Karpas-422 (cell line): ENCODE results near the gene MOGAT2. TPM values are rescaled to one million over a fixed set of nuclear protein-coding genes. Genes with fewer than 3 reads are reported as not detected.

ENCODE experiments used
- DNase-seq: peaks from one replicate; pipeline ENCODE4 v3.0.0-alpha.2; 2015
- H2AFZ ChIP-seq: fragments of 200-600 bp; sonication (generic); 2 replicates; pipeline ENCODE4 v1.6.1; 2014; ENCODE audit warnings: antibody characterized with exemption, low read length, mixed read lengths
- H3K27ac ChIP-seq: fragments of 200-600 bp; sonication (generic); 2 replicates; pipeline ENCODE4 v1.5.1; 2014; ENCODE audit warnings: mild to moderate bottlenecking, low read length, moderate library complexity
- H3K27me3 ChIP-seq: fragments of 200-600 bp; sonication (generic); 2 replicates; pipeline ENCODE4 v1.6.1; 2014; ENCODE audit warnings: low read length, mixed read lengths
- H3K36me3 ChIP-seq: fragments of 200-600 bp; sonication (generic); 2 replicates; pipeline ENCODE4 v1.6.1; 2014; ENCODE audit warnings: low read length, mixed read lengths; ENCODE audit not compliant: insufficient read depth
- H3K4me1 ChIP-seq: fragments of 200-600 bp; sonication (generic); 2 replicates; pipeline ENCODE4 v1.6.1; 2014; ENCODE audit warnings: mild to moderate bottlenecking, low read length, mixed read lengths
- H3K4me2 ChIP-seq: fragments of 200-600 bp; sonication (generic); 2 replicates; pipeline ENCODE4 v1.6.1; 2014; ENCODE audit warnings: low read length, low read depth, mild to moderate bottlenecking; ENCODE audit not compliant: poor library complexity, severe bottlenecking
- H3K4me3 ChIP-seq: fragments of 200-600 bp; sonication (generic); 2 replicates; pipeline ENCODE4 v1.5.1; 2014; ENCODE audit warnings: mild to moderate bottlenecking, antibody characterized with exemption, low read length, mixed read lengths
- H3K79me2 ChIP-seq: fragments of 200-600 bp; sonication (generic); 2 replicates; pipeline ENCODE4 v1.6.1; 2014; ENCODE audit warnings: mild to moderate bottlenecking, low read length, mixed read lengths
- H3K9ac ChIP-seq: fragments of 200-600 bp; sonication (generic); 2 replicates; pipeline ENCODE4 v1.6.0; 2014; ENCODE audit warnings: low read length
- H3K9me2 ChIP-seq: fragments of 200-600 bp; sonication (generic), shearing (Covaris generic); replicated peaks from 2 replicates; pipeline ENCODE4 v1.6.0; 2014; ENCODE audit warnings: mild to moderate bottlenecking, low read length, moderate library complexity; ENCODE audit not compliant: insufficient read depth
- H3K9me3 ChIP-seq: fragments of 300-700, 200-600 bp; sonication (generic); 2 replicates; pipeline ENCODE4 v1.6.1; 2014; ENCODE audit warnings: low read length, mixed read lengths
- H4K20me1 ChIP-seq: fragments of 200-600 bp; sonication (generic); 2 replicates; pipeline ENCODE4 v1.6.1; 2014; ENCODE audit warnings: mild to moderate bottlenecking, antibody characterized with exemption, low read length, low read depth; ENCODE audit not compliant: insufficient read depth
- total RNA-seq: library from RNA; depleted of rRNA; stranded (reverse); fragments of >200 nt; shearing (Covaris generic); gene quantifications from 2 replicates; pipeline ENCODE4 v1.2.3, GENCODE V29; 2014; ENCODE audit warnings: low replicate concordance

Gene MOGAT2
- total RNA-seq, 1 experiment from 2014 or later, result not detected

DNA sequence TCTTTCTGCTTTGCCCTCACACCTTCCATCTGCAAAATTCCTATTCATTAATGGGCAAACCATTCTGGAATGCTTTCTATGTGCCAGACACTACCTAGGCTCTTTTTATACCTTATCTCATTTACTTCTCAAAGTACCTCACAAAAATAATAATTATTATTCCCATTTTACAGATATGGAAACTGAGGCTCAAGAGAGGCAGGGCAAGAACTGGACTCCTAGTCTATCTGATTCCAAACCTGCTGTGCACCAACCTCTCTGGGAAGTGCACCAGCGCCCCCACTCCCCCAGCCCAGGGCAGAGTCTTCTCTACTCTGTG lies 50.1 kb downstream of the MOGAT2 start:
- Histone ChIP-seq H3K9ac (peak overlapping the region; percentile 78), H3K4me2 (peak overlapping the region; percentile 78), H3K9me3 (no peaks in the 10 kb centered on the region), H3K27me3 (no peaks in the 10 kb centered on the region), H3K27ac (no peak overlapping the region), H3K4me3 (peak overlapping the region; percentile 66; the same call in 1 of the 2 replicates), H2AFZ (peak overlapping the region; percentile 98), H4K20me1 (no peaks in the 10 kb centered on the region), H3K79me2 (no peaks in the 10 kb centered on the region), H3K36me3 (no peaks in the 10 kb centered on the region), H3K9me2 (no peaks in the 10 kb centered on the region), H3K4me1 (peaks cover 24% of the 10 kb centered on the region)
- DNase-seq, result no peak

DNA sequence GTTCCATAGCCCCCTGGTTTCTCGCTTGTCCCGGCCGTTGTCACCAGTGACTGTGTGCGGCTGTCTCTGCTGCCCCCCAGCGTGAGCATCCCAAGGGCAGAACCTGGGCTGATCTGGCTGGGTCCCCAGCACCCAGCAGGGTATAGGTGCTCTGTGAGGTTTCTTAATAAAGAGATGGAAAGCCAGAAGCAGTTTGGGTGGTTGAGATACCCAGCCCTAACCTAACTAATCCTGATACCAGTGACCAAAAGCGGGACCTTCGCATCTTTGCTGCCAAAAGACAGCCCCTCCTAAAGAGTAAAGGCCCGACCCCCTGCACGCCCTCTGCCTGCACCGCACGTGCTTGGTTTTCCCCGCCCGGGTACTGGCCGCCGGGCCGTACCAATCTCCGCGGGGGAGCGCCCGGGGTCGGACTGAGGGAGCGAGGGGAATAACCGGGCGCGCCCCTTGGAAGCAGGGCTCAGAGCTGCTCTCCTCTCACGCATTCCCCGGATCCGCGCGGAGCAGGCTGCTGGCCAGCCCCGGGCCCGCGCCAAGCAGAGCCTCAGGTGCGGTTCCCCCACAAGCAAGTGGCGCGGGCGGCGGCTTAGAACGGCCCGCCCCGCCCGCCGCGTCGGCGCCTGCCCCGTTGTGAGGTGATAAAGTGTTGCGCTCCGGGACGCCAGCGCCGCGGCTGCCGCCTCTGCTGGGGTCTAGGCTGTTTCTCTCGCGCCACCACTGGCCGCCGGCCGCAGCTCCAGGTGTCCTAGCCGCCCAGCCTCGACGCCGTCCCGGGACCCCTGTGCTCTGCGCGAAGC lies 50.7 kb downstream of the MOGAT2 start, which contains the start of gene DGAT2:
Gene DGAT2, plus strand, starts transcription at position 667 of the 797 bp plus-strand sequence. CDS start 214 bp downstream, outside the sequence.
- Histone ChIP-seq H3K27ac (no peak within 1 kb of the TSS), H2AFZ (peak within 1 kb of the TSS; percentile 98), H3K4me1 (peaks cover 29% of the 10 kb centered on the region), H4K20me1 (no peaks in the 10 kb centered on the region), H3K27me3 (no peaks in the 10 kb centered on the region), H3K9ac (peak within 1 kb of the TSS; percentile 78), H3K4me3 (peak within 1 kb of the TSS; percentile 66), H3K9me2 (no peaks in the 10 kb centered on the region), H3K4me2 (peak within 1 kb of the TSS; percentile 78), H3K36me3 (no peaks in the 10 kb centered on the region), H3K9me3 (no peaks in the 10 kb centered on the region), H3K79me2 (no peaks in the 10 kb centered on the region)
- peak; percentile 90 for DNase-seq

DNA sequence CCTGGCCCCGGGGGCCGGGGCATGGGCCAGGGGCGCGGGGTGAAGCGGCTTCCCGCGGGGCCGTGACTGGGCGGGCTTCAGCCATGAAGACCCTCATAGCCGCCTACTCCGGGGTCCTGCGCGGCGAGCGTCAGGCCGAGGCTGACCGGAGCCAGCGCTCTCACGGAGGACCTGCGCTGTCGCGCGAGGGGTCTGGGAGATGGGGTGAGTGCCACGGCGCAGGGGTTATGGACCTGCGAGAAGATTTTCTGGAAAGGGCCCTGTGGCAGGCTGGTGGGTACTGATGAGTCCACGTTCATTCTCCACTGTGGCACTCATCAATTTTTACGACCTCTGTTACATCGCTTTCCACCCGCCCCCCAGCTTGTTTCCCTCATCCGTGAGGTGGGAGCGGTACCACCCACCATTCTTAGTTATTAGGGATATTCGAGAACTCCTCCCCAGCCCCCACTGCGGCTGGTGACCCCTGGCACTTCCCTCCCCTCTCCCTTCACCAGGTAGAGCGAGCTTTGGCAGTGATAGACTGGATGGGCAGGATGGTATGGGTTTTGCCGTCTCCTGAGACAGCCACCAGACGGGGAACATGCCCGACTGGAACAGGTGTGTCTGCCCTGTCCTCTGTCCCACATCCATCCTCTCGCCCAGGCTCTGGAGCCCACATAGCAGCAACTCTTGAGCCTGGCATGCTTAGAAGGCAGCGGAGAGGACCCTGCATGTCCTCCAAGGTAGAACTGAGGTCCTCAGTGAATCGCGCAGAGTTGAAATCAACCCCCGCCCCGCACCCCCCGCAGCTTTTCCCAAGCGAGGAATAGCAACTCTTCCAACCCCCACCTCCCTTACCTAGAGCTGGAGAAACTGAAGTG lies 51.5 kb downstream of the MOGAT2 start:
- Histone ChIP-seq H2AFZ (peak overlapping the region; percentile 98), H3K4me2 (peak overlapping the region; percentile 78), H3K36me3 (no peaks in the 10 kb centered on the region), H3K4me3 (peak overlapping the region; percentile 66), H3K9me3 (no peaks in the 10 kb centered on the region), H3K4me1 (peaks cover 37% of the 10 kb centered on the region), H3K9ac (peak overlapping the region; percentile 78), H3K9me2 (no peaks in the 10 kb centered on the region), H4K20me1 (no peaks in the 10 kb centered on the region), H3K27ac (no peak overlapping the region), H3K79me2 (no peaks in the 10 kb centered on the region), H3K27me3 (no peaks in the 10 kb centered on the region)
- DNase-seq, result no peak

DNA sequence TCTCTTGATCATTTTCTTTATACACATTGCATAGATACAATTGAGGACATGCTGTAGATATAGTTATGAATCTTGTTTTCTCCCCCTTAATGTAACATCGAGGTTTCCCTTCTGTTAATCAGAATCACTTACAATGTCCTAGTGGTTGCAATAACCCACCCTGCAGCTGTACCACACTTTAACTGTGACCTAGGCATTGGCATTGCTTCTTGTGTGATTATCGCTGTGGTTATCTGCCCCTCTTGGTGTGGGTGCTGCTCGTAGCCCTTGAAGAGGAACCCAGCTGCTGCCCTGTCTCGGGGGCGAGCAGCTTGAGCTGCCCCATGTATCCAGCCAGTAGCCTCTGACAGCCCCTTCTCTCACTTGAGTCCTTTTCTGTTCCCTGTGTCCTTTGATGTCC lies 52.5 kb downstream of the MOGAT2 start:
- H4K20me1 ChIP-seq, result no peaks in the 10 kb centered on the region
- H3K36me3 ChIP-seq, result no peaks in the 10 kb centered on the region
- H3K27ac ChIP-seq, result no peak overlapping the region
- peak; percentile 42 for DNase-seq
- H3K79me2 ChIP-seq, result no peaks in the 10 kb centered on the region
- H3K9me3 ChIP-seq, result no peaks in the 10 kb centered on the region
- no peak overlapping the region for H2AFZ ChIP-seq
- peaks cover 47% of the 10 kb centered on the region for H3K4me1 ChIP-seq
- H3K4me3 ChIP-seq, result no peak overlapping the region
- H3K9ac ChIP-seq, result no peak overlapping the region
- H3K27me3 ChIP-seq, result no peaks in the 10 kb centered on the region
- no peaks in the 10 kb centered on the region for H3K9me2 ChIP-seq
- H3K4me2 ChIP-seq, result peak overlapping the region; percentile 78

DNA sequence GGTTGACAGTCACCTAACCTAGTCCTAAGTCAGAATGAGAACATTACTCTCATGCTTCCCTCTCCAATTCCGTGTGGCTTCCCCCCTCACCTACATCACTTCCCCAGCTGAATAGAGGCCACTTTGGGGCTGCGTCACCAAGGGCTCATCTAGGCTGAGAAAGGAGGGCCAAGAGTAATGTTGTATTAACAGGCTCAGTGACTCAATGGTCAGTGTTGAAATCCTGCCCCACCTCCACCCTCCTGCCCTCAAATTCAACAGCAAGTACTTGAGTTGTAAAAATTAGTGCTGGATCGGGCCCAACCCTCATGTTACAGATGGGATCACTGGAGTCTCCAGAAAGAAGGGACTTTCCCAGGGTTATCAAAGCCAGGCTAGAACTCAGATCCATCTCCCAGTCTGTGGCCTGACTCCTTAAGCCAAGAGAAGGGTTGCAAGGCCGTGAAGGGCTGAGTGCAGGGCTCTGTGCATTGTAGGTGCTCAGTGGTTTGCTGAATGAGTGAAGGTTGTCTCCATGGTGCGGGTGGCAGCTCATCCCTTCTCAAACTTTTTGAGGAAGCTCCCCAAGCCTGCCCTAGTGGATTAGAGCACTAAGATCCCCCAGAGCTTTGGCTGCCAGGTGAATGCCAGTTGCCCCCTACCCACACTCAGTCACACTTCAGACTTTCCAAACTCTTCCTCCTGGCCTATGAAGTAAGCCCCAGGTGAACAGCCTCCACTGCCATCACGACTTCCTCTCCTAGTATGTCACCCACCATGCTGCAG lies 54.2 kb downstream of the MOGAT2 start:
- Histone ChIP-seq H3K27ac (no peak overlapping the region), H3K4me3 (no peak overlapping the region), H3K9me2 (no peaks in the 10 kb centered on the region), H3K36me3 (no peaks in the 10 kb centered on the region), H3K27me3 (no peaks in the 10 kb centered on the region), H3K9ac (no peak overlapping the region), H3K4me1 (peaks cover 58% of the 10 kb centered on the region), H3K79me2 (no peaks in the 10 kb centered on the region), H3K9me3 (no peaks in the 10 kb centered on the region), H2AFZ (no peak overlapping the region), H4K20me1 (no peaks in the 10 kb centered on the region), H3K4me2 (no peak overlapping the region)
- DNase-seq, result no peak

DNA sequence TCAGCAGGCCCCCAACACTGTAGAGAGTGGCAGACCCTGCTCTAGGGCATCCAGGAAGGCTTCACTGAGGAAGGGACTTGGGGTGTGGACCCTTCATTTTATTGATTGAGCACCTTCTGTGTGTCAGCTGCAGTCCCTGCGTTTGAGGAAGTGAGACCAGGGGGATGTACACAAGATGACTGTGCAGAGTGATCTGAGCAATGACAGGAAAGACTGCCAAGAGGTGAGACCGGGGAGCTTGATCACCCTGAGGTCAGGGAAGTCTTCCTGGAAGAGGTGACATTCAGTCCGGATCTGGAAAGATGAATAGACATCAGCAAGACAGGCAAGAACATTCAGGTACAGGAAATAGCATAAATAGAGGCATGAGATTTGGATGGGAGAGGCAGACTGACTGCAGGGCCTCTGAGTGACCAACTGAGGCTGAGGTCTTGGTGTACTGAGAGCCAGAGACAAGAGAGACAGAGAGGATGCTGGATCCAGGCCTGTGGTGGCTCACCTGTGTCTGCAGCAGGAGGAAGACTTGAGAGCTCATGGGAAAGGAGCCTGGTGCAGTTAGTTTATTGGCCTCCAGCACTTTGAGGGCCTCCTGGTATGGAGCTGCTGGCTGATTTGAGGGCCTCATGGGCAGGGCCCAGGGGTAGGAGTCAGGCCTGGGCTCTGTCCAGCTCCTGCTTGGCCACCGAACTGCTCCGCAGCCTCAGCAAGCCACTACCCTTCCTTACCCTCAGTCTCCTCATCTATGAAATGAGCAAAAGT lies 56.1 kb downstream of the MOGAT2 start:
- Histone ChIP-seq H3K27me3 (no peaks in the 10 kb centered on the region), H3K4me3 (no peak overlapping the region), H4K20me1 (no peaks in the 10 kb centered on the region), H3K36me3 (no peaks in the 10 kb centered on the region), H3K9ac (no peak overlapping the region), H3K9me2 (no peaks in the 10 kb centered on the region), H2AFZ (no peak overlapping the region), H3K9me3 (no peaks in the 10 kb centered on the region), H3K4me1 (peaks cover 47% of the 10 kb centered on the region), H3K27ac (no peak overlapping the region), H3K4me2 (peak overlapping the region; percentile 18), H3K79me2 (no peaks in the 10 kb centered on the region)
- DNase-seq, result peak; percentile 72

DNA sequence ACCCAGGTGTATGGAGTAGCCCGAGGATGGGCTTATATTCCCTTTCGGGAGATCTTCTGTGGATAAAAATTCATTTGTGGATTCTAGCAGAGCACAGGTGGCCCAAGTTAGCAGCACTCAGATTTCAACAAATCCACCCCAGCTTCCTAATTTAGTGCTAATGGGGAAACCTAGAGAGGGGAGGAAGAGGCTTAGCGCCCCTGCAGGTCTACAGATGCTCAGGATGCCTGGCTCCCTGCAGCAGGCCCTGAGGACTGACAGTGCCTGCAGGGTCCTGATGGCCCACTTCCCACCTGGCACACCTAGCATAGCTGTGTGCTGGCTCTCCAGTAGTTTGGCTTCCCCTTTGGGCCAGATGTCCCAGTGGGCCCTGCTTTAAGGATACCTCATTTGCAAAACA lies 57.4 kb downstream of the MOGAT2 start:
- Histone ChIP-seq H3K27ac (no peak overlapping the region), H3K9me2 (no peaks in the 10 kb centered on the region), H4K20me1 (no peaks in the 10 kb centered on the region), H3K4me2 (peak overlapping the region; percentile 10), H3K4me3 (no peak overlapping the region), H3K4me1 (peaks cover 34% of the 10 kb centered on the region), H3K9ac (peak overlapping the region; percentile 17), H3K36me3 (no peaks in the 10 kb centered on the region), H2AFZ (no peak overlapping the region), H3K9me3 (no peaks in the 10 kb centered on the region), H3K27me3 (no peaks in the 10 kb centered on the region), H3K79me2 (no peaks in the 10 kb centered on the region)
- peak; percentile 65 for DNase-seq
